ENCODE data around the gene ZBTB48. TPM values are rescaled to one million over a fixed set of nuclear protein-coding genes. Genes with fewer than 3 reads are reported as not detected.

The ZBTB48 gene
- total and polyA plus RNA-seq, 4 donors, result 8.3 to 18.1 (median 13.1) TPM

GRCh38 chr1:6538956-6539355 lies 40.8 kb upstream of the ZBTB48 start:
- Histone ChIP-seq H3K4me3 (ENCODE audit: low read depth in 1 of 3, low read length in 3 of 3) (no peak overlapping the region), H3K9me3 (ENCODE audit: control insufficient read depth in 4 of 4, low read length in 3 of 4) (no peaks in the 10 kb centered on the region), H3K36me3 (ENCODE audit: control insufficient read depth in 4 of 4, insufficient read depth in 3 of 4, low read depth in 1 of 4, low read length in 3 of 4) (peaks cover 5 to 17% (median 7%) of the 10 kb centered on the region in 4 donors), H3K9ac (ENCODE audit: low read depth in 1 of 2, low read length in 2 of 2) (no peak overlapping the region), H3K27ac (ENCODE audit: low read depth in 1 of 2, low read length in 2 of 2) (no peak overlapping the region), H3K27me3 (ENCODE audit: control insufficient read depth in 4 of 4, insufficient read depth in 4 of 4, low read length in 3 of 4) (no peaks in the 10 kb centered on the region), H3K4me1 (ENCODE audit: control insufficient read depth in 4 of 4, insufficient read depth in 4 of 4, low read length in 3 of 4) (peaks cover 0 to 10% (median 8%) of the 10 kb centered on the region in 4 donors)
- TF ChIP-seq HNF4A (conservative IDR thresholded peaks at IDR 0.05), result no peak
- no peak for TF ChIP-seq CTCF (IDR thresholded peaks at IDR 0.05; ENCODE audit: low read depth, low read length, missing input control)
- no peak for TF ChIP-seq YY1 (IDR thresholded peaks at IDR 0.05)
- no peak for TF ChIP-seq ZBTB33 (IDR thresholded peaks at IDR 0.05)
- TF ChIP-seq SP1 (IDR thresholded peaks at IDR 0.05), result no peak
- TF ChIP-seq EGR1 (IDR thresholded peaks at IDR 0.05; ENCODE audit: low read depth in 2 of 2), result no peak
- no peak for TF ChIP-seq RAD21 (IDR thresholded peaks at IDR 0.05)
- no peak for TF ChIP-seq GABPA (IDR thresholded peaks at IDR 0.05 in 1 of 2, conservative IDR thresholded peaks at IDR 0.05 in 1 of 2)
- TF ChIP-seq ATF3 (IDR thresholded peaks at IDR 0.05), result no peak
- no peak for TF ChIP-seq FOXA2 (IDR thresholded peaks at IDR 0.05)
- no peak for TF ChIP-seq FOXA1 (IDR thresholded peaks at IDR 0.05)
- TF ChIP-seq JUND (IDR thresholded peaks at IDR 0.05), result no peak
- no peak for TF ChIP-seq REST (IDR thresholded peaks at IDR 0.05)
- no peak for TF ChIP-seq TAF1 (conservative IDR thresholded peaks at IDR 0.05)
- no peak for TF ChIP-seq MAX (IDR thresholded peaks at IDR 0.05)
- no peak for TF ChIP-seq NR2F2 (IDR thresholded peaks at IDR 0.05)
- TF ChIP-seq RXRA (IDR thresholded peaks at IDR 0.05), result no peak
- no peak for DNase-seq (ENCODE audit: low spot score)
- WGBS, result 75% methylated on average over 3 of the region's 3 CpGs
